Measurements from ENCODE around the gene GPR4.

Gene GPR4

DNA sequence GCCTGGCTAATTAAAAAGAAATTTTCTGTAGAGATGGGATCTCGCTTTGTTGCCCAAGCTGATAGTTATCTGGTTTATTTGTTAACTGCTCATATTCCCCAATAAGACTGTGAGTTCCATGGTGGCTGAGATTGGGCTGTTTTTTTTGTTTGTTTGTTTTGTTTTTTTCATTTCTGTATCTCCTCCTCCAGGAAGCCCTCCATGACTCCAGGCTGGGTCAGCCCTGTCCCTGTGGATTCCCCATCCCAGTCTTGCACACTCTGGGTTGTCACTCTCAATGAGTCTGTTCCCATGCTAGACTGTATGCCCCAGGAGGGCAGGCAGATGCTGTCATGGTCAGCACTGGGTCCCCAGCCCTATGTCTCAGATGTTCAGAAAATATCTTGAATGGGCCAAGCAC, 34.3 kb upstream of the GPR4 start:
- TF ChIP-seq CEBPB (IDR thresholded peaks at IDR 0.05): no peak
- TF ChIP-seq, protein P1, sequence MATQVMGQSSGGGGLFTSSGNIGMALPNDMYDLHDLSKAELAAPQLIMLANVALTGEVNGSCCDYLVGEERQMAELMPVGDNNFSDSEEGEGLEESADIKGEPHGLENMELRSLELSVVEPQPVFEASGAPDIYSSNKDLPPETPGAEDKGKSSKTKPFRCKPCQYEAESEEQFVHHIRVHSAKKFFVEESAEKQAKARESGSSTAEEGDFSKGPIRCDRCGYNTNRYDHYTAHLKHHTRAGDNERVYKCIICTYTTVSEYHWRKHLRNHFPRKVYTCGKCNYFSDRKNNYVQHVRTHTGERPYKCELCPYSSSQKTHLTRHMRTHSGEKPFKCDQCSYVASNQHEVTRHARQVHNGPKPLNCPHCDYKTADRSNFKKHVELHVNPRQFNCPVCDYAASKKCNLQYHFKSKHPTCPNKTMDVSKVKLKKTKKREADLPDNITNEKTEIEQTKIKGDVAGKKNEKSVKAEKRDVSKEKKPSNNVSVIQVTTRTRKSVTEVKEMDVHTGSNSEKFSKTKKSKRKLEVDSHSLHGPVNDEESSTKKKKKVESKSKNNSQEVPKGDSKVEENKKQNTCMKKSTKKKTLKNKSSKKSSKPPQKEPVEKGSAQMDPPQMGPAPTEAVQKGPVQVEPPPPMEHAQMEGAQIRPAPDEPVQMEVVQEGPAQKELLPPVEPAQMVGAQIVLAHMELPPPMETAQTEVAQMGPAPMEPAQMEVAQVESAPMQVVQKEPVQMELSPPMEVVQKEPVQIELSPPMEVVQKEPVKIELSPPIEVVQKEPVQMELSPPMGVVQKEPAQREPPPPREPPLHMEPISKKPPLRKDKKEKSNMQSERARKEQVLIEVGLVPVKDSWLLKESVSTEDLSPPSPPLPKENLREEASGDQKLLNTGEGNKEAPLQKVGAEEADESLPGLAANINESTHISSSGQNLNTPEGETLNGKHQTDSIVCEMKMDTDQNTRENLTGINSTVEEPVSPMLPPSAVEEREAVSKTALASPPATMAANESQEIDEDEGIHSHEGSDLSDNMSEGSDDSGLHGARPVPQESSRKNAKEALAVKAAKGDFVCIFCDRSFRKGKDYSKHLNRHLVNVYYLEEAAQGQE (IDR thresholded peaks at IDR 0.05; ENCODE audit: low read depth): no peak
- TF ChIP-seq EP300 (IDR thresholded peaks at IDR 0.05; ENCODE audit: borderline replicate concordance): no peak

DNA sequence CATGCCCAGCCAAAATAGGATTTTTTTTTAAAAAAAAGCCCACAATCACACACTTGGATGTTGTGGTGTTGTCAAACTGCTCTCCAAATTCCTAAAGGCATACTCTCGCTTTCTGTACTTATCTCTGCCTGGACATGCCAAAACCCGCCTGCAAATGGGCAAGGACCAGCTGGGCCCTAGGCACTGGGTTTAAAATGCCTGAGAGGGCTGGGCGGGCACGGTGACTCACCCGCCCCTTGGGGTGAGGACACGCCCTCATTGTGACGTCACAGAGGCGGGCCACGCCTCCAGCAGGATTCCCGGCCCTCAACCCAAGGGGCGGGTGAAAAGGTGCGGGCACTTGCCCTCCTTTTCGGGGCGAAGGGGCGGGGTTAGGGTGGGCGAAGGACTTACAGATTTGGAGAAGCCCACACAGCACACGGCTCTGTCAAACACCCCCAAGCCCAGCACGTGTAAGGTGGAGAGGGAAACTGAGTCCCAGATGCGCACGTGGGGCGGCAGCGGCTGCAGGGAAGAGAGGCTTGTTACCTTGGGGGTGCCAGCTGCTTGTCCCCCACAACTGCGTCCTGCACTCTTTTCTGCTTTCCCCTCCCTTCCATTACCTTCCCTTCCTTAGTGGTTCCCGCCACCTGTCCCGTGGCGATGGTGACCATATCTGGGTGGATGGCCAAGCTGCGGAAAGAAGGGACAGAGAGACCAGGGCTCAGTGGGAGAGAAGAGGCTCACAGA, 30.6 kb upstream of the GPR4 start:
- TF ChIP-seq, protein P2, sequence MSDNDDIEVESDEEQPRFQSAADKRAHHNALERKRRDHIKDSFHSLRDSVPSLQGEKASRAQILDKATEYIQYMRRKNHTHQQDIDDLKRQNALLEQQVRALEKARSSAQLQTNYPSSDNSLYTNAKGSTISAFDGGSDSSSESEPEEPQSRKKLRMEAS (IDR thresholded peaks at IDR 0.05): peak; percentile 52; the same call in 1 of the 2 replicates
- no peak for TF ChIP-seq TAF1 (IDR thresholded peaks at IDR 0.05; ENCODE audit: low read depth)
- TF ChIP-seq TEAD4 (IDR thresholded peaks at IDR 0.05): peak; percentile 47
- TF ChIP-seq EGR1 (IDR thresholded peaks at IDR 0.05): no peak
- TF ChIP-seq ZBTB7A (IDR thresholded peaks at IDR 0.05; ENCODE audit: low read depth): no peak
- no peak for TF ChIP-seq FOXM1 (IDR thresholded peaks at IDR 0.05; ENCODE audit: borderline replicate concordance, low read depth)
- TF ChIP-seq CEBPB (IDR thresholded peaks at IDR 0.05): no peak
- TF ChIP-seq, protein P1 (IDR thresholded peaks at IDR 0.05; ENCODE audit: low read depth): no peak
- TF ChIP-seq, protein P3, sequence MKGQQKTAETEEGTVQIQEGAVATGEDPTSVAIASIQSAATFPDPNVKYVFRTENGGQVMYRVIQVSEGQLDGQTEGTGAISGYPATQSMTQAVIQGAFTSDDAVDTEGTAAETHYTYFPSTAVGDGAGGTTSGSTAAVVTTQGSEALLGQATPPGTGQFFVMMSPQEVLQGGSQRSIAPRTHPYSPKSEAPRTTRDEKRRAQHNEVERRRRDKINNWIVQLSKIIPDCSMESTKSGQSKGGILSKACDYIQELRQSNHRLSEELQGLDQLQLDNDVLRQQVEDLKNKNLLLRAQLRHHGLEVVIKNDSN (IDR thresholded peaks at IDR 0.05): no peak
- TF ChIP-seq EP300 (IDR thresholded peaks at IDR 0.05; ENCODE audit: borderline replicate concordance): 0 out of 2 replicates have a peak, but pooled peaks have one; percentile 41
- no peak for TF ChIP-seq RAD21 (IDR thresholded peaks at IDR 0.05; ENCODE audit: low read depth)
- TF ChIP-seq YY1 (IDR thresholded peaks at IDR 0.05; ENCODE audit: low read depth): no peak
- peak; percentile 65; the same call in 1 of the 2 replicates for TF ChIP-seq CREB1 (IDR thresholded peaks at IDR 0.05; ENCODE audit: low read depth)
- no peak for TF ChIP-seq TCF12 (IDR thresholded peaks at IDR 0.05; ENCODE audit: low read depth)
- TF ChIP-seq NFIC (IDR thresholded peaks at IDR 0.05): 0 out of 2 replicates have a peak, but pooled peaks have one; percentile 37

DNA sequence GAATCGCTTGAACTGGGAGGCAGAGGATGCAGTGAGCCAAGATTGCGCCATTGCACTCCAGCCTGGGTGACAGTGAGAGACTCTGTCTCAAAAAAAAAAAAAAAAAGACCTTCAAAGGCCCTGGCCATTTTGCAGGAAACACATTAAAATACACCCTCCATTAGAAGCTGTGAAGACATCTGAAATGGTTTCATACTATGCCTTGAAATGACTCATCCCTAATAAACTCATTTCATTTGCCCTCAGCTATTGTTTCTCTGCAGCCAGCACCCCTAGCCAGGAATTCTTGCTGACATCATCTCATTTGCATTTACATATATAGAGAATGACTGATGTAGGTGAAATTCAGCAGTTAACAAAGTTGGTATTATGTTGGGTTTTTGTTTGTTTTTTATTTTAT, 28.5 kb upstream of the GPR4 start:
- TF ChIP-seq EGR1 (IDR thresholded peaks at IDR 0.05) (no peak), EP300 (IDR thresholded peaks at IDR 0.05; ENCODE audit: borderline replicate concordance) (peak; percentile 67; the same call in 1 of the 2 replicates), YY1 (IDR thresholded peaks at IDR 0.05; ENCODE audit: low read depth) (peak; percentile 69; the same call in 1 of the 2 replicates), TEAD4 (IDR thresholded peaks at IDR 0.05) (peak; percentile 87), TCF12 (IDR thresholded peaks at IDR 0.05; ENCODE audit: low read depth) (peak; percentile 62; the same call in 1 of the 2 replicates), FOXM1 (IDR thresholded peaks at IDR 0.05; ENCODE audit: borderline replicate concordance, low read depth) (no peak), RAD21 (IDR thresholded peaks at IDR 0.05; ENCODE audit: low read depth) (no peak), TAF1 (IDR thresholded peaks at IDR 0.05; ENCODE audit: low read depth) (no peak), ZBTB7A (IDR thresholded peaks at IDR 0.05; ENCODE audit: low read depth) (no peak), CEBPB (IDR thresholded peaks at IDR 0.05) (peak; percentile 45), NFIC (IDR thresholded peaks at IDR 0.05) (peak; percentile 32; the same call in 1 of the 2 replicates), CREB1 (IDR thresholded peaks at IDR 0.05; ENCODE audit: low read depth) (peak; percentile 47; the same call in 1 of the 2 replicates)
- TF ChIP-seq, protein P2 (IDR thresholded peaks at IDR 0.05): peak; percentile 32; the same call in 1 of the 2 replicates
- TF ChIP-seq, protein P1 (IDR thresholded peaks at IDR 0.05; ENCODE audit: low read depth): no peak
- TF ChIP-seq, protein P3 (IDR thresholded peaks at IDR 0.05): no peak

DNA sequence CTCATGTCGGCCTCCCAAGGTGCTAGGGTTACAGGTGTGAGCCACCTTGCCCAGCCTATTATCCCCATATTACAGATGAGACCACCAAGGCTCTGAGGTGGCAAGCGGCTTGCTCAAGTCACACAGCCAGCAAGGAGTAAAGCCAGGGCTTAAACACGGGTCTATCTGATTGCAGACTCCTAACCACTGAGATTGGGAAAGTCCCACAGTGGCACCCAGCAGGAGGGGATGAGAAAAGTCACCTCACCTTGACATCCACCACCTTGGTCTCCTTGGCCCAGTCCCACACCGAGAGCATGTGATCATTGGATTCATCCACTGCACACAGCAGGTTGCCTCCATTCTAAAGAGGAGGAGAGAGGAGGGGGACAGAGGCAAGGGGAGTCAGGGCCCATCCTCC, 27.7 kb upstream of the GPR4 start:
- no peak for TF ChIP-seq ZBTB7A (IDR thresholded peaks at IDR 0.05; ENCODE audit: low read depth)
- no peak for TF ChIP-seq EP300 (IDR thresholded peaks at IDR 0.05; ENCODE audit: borderline replicate concordance)
- TF ChIP-seq RAD21 (IDR thresholded peaks at IDR 0.05; ENCODE audit: low read depth): no peak
- no peak for TF ChIP-seq FOXM1 (IDR thresholded peaks at IDR 0.05; ENCODE audit: borderline replicate concordance, low read depth)
- TF ChIP-seq, protein P2 (IDR thresholded peaks at IDR 0.05): no peak
- TF ChIP-seq TAF1 (IDR thresholded peaks at IDR 0.05; ENCODE audit: low read depth): no peak
- no peak for TF ChIP-seq EGR1 (IDR thresholded peaks at IDR 0.05)
- TF ChIP-seq, protein P3 (IDR thresholded peaks at IDR 0.05): no peak
- TF ChIP-seq, protein P1 (IDR thresholded peaks at IDR 0.05; ENCODE audit: low read depth): no peak
